Panc1 (cell line): Measurements from ENCODE around the gene USP17L28. TPM values are rescaled to one million over a fixed set of nuclear protein-coding genes. Genes with fewer than 3 reads are reported as not detected.
"Not testable (repeated sequence)": the region's sequence is repeated elsewhere in the genome, so short reads cannot be mapped to it uniquely, and the experiment has no call there.

Source experiments
- ATAC-seq: fragments of 200-7000 bp; cut with Tn5 transposase; 2 replicates; pipeline ENCODE4 v1.9.1; 2020; ENCODE audit warnings: mild to moderate bottlenecking, moderate library complexity
- BruUV-seq: library from RNA; stranded (reverse); fragments of 400-500 nt; replicated peaks from 2 replicates; lab custom pipeline; 2021; lab: Mats Ljungman, UMichigan
- CTCF ChIA-PET: fragments of 300-600 bp; sonication (Branson Sonifier 250); formaldehyde crosslinking; loops from one replicate; lab custom pipeline; 2022; ENCODE audit warnings: antibody characterized with exemption; lab: Charles Lee
- POLR2A ChIA-PET: fragments of 300-600 bp; sonication (Branson Sonifier 250); formaldehyde crosslinking; loops from one replicate; lab custom pipeline; 2022; ENCODE audit warnings: antibody characterized with exemption; lab: Charles Lee
- DNase-seq: peaks from one replicate; pipeline ENCODE4 v3.0.0-alpha.2; 2010; ENCODE audit warnings: low read depth, low spot score
- H3K27ac ChIP-seq: 2 replicates; pipeline ENCODE4 v1.5.1; 2011; ENCODE audit warnings: mild to moderate bottlenecking, low read length, inconsistent platforms
- H3K27me3 ChIP-seq: fragments of 200-500 bp; sonication (Bioruptor generic); 2 replicates; pipeline ENCODE4 v1.6.0; 2014; ENCODE audit warnings: low read length, inconsistent platforms; ENCODE audit not compliant: control insufficient read depth, insufficient read depth
- H3K36me3 ChIP-seq: fragments of 200-500 bp; sonication (Bioruptor generic); 2 replicates; pipeline ENCODE4 v1.5.1; 2014; ENCODE audit warnings: inconsistent platforms, mild to moderate bottlenecking, low read length, moderate library complexity; ENCODE audit not compliant: control insufficient read depth, insufficient read depth
- H3K4me1 ChIP-seq: 2 replicates; pipeline ENCODE4 v1.5.1; 2011; ENCODE audit warnings: inconsistent platforms, mild to moderate bottlenecking, low read length, moderate library complexity; ENCODE audit not compliant: control insufficient read depth, insufficient read depth
- H3K4me3 ChIP-seq, 2 experiments: 2 replicates each; pipeline ENCODE4 v1.5.1; 2011 to 2012; ENCODE audit warnings: low read depth in 2 of 2, low read length in 2 of 2, mild to moderate bottlenecking in 2 of 2, inconsistent platforms in 1 of 2, moderate library complexity in 1 of 2
- H3K9me3 ChIP-seq: fragments of 200-500 bp; sonication (Bioruptor generic); 2 replicates; pipeline ENCODE4 v1.5.1; 2014; ENCODE audit warnings: low read depth, mild to moderate bottlenecking, inconsistent platforms, low read length, moderate library complexity; ENCODE audit not compliant: control insufficient read depth, insufficient read depth
- CTCF ChIP-seq: fragments of 450-650 bp; IDR thresholded peaks from 2 replicates; pipeline ENCODE4 v1.5.1; 2017; ENCODE audit warnings: mild to moderate bottlenecking
- in situ Hi-C: cut with HindIII; loops from 2 replicates; pipeline ENCODE4 v1.10.0; 2016; ENCODE audit warnings: low sequenced_read_pairs, low pct_unique_long_range_greater_than_20kb
- intact Hi-C: fragments of 100-400 bp; cut with micrococcal nuclease; formaldehyde crosslinking; loops from one replicate; pipeline ENCODE4 v1.10.0; 2022; ENCODE audit not compliant: unreplicated experiment
- total RNA-seq: library from RNA; stranded (reverse); gene quantifications from one replicate; pipeline ENCODE4 v1.2.1, GENCODE V29; 2021; ENCODE audit not compliant: unreplicated experiment

The USP17L28 gene
- total RNA-seq, 1 experiment from 2014 or later, result not detected

GRCh38 chr4:9350866-9351265, 2.2 kb downstream of the USP17L28 start:
- intact Hi-C loops, H3K4me1 ChIP-seq, H3K9me3 ChIP-seq, H3K36me3 ChIP-seq, in situ Hi-C loops, ATAC-seq, DNase-seq, H3K27ac ChIP-seq, H3K4me3 ChIP-seq, POLR2A ChIA-PET, CTCF ChIA-PET, H3K27me3 ChIP-seq, BruUV-seq: not testable (repeated sequence)

GRCh38 chr4:9353338-9353737, 4.6 kb downstream of the USP17L28 start, which contains the start of gene USP17L29:
Gene USP17L29, plus strand, starts transcription at chr4:9353638. Its CDS starts 0 bp downstream, at chr4:9353638.
- H3K27ac ChIP-seq, H3K27me3 ChIP-seq, H3K4me1 ChIP-seq, ATAC-seq, H3K9me3 ChIP-seq, POLR2A ChIA-PET, intact Hi-C loops, CTCF ChIA-PET, DNase-seq, in situ Hi-C loops, H3K36me3 ChIP-seq, H3K4me3 ChIP-seq, BruUV-seq: not testable (repeated sequence)

GRCh38 chr4:9362829-9363228, 14.1 kb downstream of the USP17L28 start, which contains the start of gene USP17L30:
Gene USP17L30, plus strand, starts transcription at chr4:9363129. Its CDS starts 0 bp downstream, at chr4:9363129.
- H3K27me3 ChIP-seq, H3K4me3 ChIP-seq, CTCF ChIA-PET, POLR2A ChIA-PET, intact Hi-C loops, DNase-seq, H3K27ac ChIP-seq, H3K36me3 ChIP-seq, BruUV-seq, H3K4me1 ChIP-seq, in situ Hi-C loops, H3K9me3 ChIP-seq, ATAC-seq: not testable (repeated sequence)

GRCh38 chr4:9379881-9380280, 31.2 kb downstream of the USP17L28 start:
- in situ Hi-C loops, ATAC-seq, DNase-seq, H3K27me3 ChIP-seq, H3K4me3 ChIP-seq, H3K9me3 ChIP-seq, H3K27ac ChIP-seq, intact Hi-C loops, BruUV-seq, CTCF ChIA-PET, POLR2A ChIA-PET, H3K36me3 ChIP-seq, H3K4me1 ChIP-seq: not testable (repeated sequence)

GRCh38 chr4:9381012-9381534, 32.4 kb downstream of the USP17L28 start:
- H3K27ac ChIP-seq, DNase-seq, ATAC-seq, H3K4me1 ChIP-seq, POLR2A ChIA-PET, in situ Hi-C loops, H3K9me3 ChIP-seq, BruUV-seq, H3K27me3 ChIP-seq, H3K36me3 ChIP-seq, CTCF ChIA-PET, intact Hi-C loops: not testable (repeated sequence)
- TF ChIP-seq CTCF, result peak; percentile 71
- peak overlapping the region; percentile 33 to 38; a peak in 3 of 4 replicates for H3K4me3 ChIP-seq
